Stimulated activated CD4-positive, alpha-beta T cell treated with anti-CD3 and anti-CD28 coated beads, Interleukin-15, amount 100 ng/mL, for 48 hours (primary cell): ENCODE results near the gene SLC19A1.

ENCODE experiments used
- DNase-seq, 2 donors: peaks; one replicate each; pipeline ENCODE4 v3.0.0-alpha.2; 2020; ENCODE audit warnings: low read depth in 2 of 2

The SLC19A1 gene

GRCh38 chr21:45558044-45558721 lies 15.9 kb upstream of the SLC19A1 start:
- no peak for DNase-seq

DNA sequence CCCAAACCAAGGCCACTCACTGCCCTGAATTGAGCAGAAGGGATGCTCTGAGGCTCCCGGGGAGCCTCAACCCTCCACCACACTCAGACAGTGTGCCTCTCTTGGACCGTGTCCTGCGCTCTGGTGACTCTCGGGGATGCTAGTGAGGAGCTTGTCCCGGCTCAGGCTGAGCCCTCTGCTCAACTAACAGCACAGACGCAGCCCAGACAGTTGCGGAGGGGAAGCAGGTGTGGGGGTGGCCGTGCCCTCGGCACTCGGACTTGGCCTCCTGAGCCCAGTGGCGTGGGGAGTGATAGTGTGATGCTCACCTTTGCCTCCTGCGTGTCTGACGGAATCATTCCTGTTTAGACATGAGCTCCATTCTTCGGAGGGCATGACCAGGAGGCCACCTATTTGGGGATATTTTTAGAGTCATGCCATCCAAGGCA lies 15.4 kb upstream of the SLC19A1 start:
- DNase-seq, result no peak

DNA sequence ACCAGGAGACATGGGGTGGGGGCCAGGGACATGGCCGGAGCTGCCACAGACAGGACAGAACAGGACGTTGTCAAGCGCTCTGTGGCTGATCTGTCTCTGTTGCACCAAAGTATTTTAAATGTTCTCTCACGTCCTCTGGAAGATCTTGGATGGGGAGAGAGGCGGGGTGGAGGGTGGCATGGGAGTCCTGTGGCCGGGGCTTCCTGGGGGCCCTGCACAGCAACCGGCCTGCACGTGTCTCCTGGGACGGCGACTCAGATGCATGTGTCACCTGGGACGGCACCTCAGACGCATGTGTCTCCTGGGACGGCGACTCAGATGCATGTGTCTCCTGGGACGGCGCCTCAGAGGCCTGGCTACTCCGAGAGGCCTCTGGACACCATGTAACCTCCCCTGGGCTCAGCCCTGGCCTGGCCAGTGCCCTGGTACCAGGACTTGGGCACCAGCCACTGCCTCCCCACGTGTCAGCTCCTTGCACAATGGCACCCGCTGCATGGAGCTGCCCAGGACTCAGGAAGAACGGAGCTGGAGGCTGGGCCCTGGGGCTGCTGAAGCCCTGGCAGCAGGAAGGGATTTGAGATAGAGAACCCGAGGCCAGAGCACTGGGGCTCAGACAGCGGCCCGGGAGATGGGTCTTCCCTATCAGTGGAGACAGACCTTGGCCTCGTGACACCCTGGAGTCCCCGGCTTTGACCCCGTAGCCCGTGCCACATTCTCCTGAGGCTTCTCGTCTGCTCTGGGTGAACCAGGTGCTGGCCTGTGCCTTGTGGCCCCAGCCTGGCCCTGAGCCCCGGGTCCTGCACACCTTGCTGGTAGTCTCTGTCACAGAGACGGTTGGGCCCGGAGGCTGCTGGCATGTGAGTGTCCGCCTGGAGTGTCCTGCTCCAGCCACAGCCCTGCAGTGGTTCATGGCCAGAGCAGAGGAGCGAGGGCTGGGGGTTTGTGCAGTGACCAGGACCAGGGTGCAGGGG lies 14.7 kb upstream of the SLC19A1 start:
- no peak for DNase-seq

- no peak for DNase-seq
Measured at GRCh38 chr21:45556302-45556644, 14.0 kb upstream of the SLC19A1 start.

- DNase-seq, result peak in 1 of 2 donors; percentile 64
Measured at GRCh38 chr21:45555557-45556301, 13.5 kb upstream of the SLC19A1 start.

GRCh38 chr21:45555251-45555556 lies 13.0 kb upstream of the SLC19A1 start:
- DNase-seq, result no peak

DNA sequence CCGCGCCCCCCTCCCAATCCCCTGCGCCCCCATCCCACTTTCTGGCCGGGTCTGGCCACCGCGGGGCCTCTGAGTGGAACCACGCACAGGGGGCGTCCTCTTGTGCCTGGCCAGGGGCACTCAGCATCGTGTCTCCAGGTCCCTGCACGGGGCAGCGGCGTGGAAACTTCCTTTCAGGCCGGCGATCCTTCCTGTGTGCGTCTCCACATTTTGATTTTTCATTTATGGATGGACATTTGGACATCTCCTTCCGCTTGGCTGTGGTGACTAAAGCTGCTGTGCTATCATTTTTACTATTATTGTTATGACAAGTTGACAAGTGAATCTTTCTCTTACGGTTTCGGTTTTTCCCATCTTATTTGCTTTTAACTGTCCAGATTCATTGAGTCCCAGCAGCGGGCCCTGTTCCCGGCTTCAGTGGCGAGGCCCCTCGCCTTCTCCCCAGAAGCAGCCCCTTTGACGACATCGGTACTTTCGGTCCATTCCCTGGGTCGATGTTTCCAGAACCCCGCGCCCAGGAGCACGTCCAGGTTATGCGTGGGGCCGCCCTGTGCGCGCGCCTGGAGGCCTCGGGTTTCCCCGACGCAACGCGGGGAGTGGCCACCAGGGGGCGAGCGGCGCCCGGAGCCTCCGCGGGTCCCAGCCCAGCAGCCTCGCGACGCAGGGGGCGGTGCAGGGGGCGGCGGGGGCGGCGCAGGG lies 12.4 kb upstream of the SLC19A1 start:
- DNase-seq, result peak; percentile 63 to 82

GRCh38 chr21:45552696-45553391 lies 10.6 kb upstream of the SLC19A1 start:
- no peak for DNase-seq

- DNase-seq, result no peak
Measured at GRCh38 chr21:45551783-45552695, 9.8 kb upstream of the SLC19A1 start.

- peak in 1 of 2 donors; percentile 41 for DNase-seq
Measured at GRCh38 chr21:45551316-45551715, 9.1 kb upstream of the SLC19A1 start.

DNA sequence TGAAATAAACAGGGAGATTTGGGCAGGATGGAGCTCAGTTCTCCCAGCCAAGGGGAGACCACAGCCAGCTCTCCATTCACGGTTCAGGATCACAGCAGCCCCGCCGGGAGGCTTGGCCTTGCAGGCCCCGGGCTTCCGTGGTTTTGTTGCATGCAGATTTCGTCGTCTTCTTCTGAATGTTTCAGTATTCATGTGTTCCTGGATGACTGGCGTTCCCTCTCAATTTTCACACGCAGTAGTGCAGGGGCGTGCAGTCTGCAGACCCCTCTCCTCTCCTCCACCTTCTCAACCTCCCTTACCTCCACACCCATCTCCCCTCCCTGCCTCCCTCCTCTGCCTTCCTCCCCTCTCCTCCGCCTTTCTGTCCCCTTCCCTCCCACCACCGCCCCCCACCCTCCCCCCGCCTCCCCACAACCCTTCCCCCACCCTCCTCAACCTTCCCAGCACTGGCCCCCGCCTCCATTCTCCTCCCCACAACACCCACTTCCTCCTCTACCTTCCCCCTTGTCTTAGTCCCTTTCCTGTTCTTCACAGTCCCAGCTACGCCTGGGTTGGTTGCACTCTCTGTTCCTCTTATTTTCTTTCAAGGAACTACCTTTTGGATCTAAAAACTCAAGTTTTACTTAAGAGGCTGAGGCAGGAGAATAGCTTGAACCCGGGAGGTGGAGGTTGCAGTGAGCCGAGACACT lies 8.4 kb upstream of the SLC19A1 start:
- peak in 1 of 2 donors; percentile 58 for DNase-seq

- no peak for DNase-seq
Measured at GRCh38 chr21:45549626-45550463, 7.6 kb upstream of the SLC19A1 start.

GRCh38 chr21:45548711-45549491 lies 6.7 kb upstream of the SLC19A1 start:
- no peak for DNase-seq

- no peak for DNase-seq
Measured at GRCh38 chr21:45547545-45547900, 5.3 kb upstream of the SLC19A1 start.

DNA sequence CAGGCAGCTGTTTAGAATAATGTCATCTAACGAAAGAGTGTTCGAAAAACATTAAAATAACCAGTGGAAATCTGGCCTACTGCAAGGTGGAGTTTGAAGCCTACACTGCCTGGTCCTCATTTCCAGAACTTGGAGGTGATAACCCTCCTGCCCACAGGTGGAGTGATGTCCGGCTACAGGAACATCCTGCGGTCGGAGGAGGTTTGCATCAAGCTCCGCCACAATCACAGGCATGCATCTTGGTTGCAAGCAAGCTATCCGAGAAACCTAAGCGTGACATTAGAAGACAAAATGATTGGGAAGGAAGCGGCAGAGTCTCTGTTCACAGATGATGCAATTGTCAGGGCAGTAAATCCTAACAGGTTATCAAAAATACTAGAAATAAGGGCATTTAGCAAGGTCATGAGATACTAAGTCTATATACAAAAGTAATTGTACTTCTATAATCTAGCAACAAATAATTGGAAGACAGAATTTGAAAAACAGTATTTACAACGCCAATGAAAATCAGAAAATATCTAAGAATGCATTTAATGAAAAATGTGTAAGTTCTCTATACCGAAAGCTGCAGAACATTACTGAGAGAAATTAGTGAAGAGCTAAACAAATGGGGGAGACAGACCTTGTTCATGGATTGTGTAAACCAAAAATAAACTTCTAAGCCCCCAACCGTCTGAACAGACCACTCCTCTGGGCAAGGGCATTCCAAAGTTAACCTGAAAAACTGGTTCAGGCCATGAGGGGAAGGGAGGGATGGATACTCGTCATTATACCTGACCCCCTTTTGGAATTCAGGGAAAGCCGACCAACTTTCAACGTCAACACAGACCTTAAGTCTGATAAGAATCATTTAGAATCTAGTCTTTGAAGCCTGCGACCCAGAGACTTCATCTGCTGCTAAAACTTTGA lies 4.7 kb upstream of the SLC19A1 start:
- DNase-seq, result no peak

GRCh38 chr21:45545691-45546531 lies 3.7 kb upstream of the SLC19A1 start:
- DNase-seq, result no peak
